Measurements from ENCODE around the gene PRAC1.

DNA sequence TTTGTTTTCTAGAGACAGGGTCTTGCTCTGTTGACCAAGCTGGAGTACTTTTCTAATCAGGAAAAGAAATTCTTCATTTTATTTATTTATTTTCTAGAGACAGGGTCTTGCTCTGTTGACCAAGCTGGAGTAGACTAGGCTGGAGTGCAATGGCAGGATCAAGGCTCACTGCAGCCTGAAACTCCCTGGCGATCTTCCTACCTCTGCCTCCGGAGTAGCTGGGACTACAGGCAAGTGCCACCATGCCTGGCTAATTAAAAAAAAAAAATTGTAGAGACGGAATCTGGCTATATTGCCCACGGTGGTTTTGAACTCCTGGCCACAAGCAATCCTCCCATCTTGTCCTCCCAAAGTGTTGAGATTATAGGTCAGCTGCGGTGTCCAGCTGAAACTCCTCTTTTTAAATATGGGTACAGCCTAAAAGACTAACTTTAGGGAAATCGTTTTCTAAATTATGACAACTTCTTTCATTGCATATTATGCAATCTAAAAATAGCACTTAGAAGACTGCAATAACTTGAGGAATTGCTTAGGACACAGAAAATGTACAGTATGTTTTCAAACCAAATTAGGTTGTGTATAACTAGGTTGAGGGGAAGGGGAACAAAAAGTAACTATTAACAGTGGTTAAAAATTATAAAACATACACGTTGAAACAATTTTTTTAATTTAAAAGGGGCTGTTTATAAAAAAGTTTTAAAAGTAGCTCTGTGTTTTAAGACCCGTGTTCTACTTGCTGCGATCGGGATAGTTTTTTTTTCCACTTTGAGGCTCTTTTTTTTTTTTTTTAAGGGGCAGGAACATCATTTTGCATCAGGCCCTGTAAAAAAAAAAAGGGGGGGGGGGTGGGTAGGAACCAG, 4.7 kb downstream of the PRAC1 start:
- TF ChIP-seq ZFP3 (CRISPR knock-in tag; IDR thresholded peaks at IDR 0.05) (no peak), ZNF70 (CRISPR knock-in tag; IDR thresholded peaks at IDR 0.05) (no peak)
- TF ChIP-seq, protein P1, sequence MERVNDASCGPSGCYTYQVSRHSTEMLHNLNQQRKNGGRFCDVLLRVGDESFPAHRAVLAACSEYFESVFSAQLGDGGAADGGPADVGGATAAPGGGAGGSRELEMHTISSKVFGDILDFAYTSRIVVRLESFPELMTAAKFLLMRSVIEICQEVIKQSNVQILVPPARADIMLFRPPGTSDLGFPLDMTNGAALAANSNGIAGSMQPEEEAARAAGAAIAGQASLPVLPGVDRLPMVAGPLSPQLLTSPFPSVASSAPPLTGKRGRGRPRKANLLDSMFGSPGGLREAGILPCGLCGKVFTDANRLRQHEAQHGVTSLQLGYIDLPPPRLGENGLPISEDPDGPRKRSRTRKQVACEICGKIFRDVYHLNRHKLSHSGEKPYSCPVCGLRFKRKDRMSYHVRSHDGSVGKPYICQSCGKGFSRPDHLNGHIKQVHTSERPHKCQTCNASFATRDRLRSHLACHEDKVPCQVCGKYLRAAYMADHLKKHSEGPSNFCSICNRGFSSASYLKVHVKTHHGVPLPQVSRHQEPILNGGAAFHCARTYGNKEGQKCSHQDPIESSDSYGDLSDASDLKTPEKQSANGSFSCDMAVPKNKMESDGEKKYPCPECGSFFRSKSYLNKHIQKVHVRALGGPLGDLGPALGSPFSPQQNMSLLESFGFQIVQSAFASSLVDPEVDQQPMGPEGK (CRISPR knock-in tag; IDR thresholded peaks at IDR 0.05; ENCODE audit: borderline replicate concordance) = no peak

All from SK-N-SH treated with all-trans-retinoic acid at 6 μM for 48 hours (cell line).